Fibroblast of skin of left biceps (primary cell): ENCODE results near the gene SMPD4.
"Not testable (repeated sequence)": the region's sequence is repeated elsewhere in the genome, so short reads cannot be mapped to it uniquely, and the experiment has no call there.

Experiments
- DNase-seq, 2 experiments: peaks; one replicate each; pipeline ENCODE4 v3.0.0-alpha.2; 2013; ENCODE audit warnings: low read depth in 2 of 2

SMPD4 gene

GRCh38 chr2:130187859-130188792, 6.7 kb upstream of the SMPD4 start:
- DNase-seq: not testable (repeated sequence)

DNA sequence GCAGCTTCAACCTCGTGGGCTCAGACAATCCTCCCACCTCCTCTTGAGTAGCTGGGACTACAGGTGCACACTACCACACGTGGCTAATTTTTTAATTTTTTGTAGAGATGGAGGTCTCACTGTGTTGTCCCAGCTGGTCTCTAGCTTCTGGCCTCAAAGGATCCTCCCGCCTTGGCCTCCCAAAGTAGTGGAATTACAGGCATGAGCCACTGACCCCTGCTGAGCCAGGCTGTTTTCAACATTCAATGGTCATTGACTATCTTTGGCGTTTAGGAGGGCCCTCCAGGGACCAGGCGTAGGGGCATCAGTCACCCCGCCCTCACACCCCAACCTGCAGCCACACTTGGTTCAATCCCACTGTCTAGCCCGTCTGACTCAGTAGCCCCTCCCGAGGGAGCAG, 5.9 kb upstream of the SMPD4 start:
- no peak for DNase-seq

DNA sequence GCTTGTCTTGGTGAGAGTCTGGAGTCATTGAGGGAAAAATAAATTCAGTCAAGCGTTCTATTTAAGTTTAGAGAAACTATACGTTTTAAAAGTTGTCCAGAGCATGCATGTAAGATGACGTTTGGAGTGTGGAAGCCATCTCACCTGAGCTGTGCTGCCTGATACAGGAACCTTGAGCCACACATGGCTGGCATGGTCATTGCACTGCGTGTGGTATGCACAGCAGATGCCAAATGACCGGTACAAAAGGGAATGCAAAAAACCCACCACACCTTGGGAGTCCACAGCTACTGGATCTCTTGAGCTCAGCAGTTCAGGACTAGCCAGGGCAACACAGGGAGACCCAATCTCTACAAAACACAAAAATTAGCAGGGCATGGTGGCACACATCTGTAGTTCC, 5.0 kb upstream of the SMPD4 start:
- no peak for DNase-seq

- no peak for DNase-seq
These were observed 4.5 kb upstream of the SMPD4 start for GRCh38 chr2:130185896-130186295.

DNA sequence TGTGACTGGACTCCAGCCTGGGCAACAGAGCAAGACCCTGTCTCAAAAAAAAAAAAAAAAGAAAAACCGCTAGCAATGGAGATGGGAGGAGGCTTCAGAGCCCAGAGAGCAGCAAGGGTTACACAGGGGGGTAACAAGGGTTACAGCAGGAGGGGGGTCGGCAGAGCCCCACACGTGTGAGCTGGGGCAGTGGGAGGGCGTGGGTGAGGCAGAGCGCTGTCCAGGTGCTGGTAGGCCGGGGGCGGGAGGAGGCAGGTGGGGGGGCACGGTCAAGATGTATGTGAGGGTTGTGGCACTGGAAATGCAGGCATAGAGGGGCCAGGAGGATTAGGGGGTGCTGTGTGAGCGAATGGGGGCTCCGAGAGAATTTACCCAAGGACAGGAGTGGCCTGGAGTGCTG, 4.0 kb upstream of the SMPD4 start:
- no peak for DNase-seq

DNA sequence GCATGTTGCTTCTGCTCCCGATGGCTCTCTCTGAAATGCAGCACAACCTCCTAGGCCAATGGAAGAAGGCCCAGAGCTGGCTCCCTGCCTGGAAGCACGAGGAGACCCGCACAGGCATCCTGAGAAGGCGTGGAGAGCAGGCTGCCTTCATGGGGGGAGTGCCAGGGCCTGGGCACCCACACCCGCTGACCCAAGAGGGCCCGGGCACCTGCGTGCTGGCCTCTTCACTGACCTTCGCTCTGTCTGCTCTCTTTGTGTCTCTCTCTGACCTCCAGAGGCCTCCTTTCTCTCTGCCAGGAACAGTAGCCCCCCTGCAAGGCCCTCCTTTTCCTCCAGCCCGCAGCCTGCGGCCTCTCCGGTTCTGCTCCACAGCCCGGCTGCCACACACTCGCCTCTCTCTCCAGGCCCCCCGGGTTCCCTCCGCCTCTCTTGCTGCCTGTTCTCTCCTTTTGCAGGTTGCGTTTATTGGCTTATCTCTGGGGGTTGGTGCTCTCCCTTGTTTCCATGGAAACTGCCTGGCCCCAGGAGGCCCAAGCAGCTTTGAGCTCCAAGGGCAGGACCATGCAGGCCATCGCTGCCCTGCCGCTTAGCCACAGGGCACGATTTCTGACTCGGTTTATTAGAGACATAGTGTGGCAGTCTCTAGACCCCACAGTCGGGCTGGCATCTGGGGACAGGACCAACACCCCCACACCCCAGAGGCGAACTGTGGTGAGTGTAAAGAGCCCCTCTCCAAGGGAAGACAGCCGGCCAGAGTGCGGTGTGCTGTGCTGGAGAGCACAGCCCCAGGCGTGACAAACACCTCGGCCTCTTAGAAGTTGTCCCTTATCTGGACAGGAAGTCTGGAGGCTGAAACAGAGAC, 2.3 kb upstream of the SMPD4 start:
- DNase-seq: no peak

DNA sequence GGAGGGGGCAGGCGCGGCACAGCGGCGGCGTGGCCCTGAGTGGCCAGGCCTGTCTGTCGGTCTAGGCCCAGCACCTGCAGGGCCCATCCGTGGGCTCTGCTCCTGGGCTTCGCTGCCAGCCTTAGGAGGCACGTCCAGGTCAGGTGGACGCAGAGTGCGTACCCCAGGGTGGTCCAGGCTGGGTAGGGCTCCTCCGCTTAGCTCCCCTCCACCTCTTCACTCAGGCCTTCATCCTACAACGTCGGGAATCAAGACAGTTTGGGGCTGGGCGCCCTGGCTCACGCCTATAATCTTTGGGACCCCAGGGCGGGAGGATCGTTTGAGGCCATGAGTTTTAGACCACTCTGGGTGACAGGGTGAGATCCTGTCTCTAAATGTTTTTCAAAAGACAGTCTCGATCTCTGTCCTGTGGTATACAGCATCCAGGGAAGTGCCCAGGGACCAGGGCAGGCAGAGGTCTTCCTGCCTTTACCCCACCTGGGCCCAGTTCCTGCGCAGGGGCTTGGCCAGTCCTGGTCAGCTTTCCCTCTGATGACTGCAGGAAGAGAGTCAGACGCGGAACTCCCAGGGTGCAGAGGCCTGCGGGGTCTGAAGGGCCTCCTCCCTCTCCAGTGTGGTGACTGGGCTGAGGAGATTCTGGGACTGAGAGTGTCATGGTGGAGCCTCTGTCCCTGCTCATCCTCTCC, 1.6 kb upstream of the SMPD4 start:
- not testable (repeated sequence) for DNase-seq

DNA sequence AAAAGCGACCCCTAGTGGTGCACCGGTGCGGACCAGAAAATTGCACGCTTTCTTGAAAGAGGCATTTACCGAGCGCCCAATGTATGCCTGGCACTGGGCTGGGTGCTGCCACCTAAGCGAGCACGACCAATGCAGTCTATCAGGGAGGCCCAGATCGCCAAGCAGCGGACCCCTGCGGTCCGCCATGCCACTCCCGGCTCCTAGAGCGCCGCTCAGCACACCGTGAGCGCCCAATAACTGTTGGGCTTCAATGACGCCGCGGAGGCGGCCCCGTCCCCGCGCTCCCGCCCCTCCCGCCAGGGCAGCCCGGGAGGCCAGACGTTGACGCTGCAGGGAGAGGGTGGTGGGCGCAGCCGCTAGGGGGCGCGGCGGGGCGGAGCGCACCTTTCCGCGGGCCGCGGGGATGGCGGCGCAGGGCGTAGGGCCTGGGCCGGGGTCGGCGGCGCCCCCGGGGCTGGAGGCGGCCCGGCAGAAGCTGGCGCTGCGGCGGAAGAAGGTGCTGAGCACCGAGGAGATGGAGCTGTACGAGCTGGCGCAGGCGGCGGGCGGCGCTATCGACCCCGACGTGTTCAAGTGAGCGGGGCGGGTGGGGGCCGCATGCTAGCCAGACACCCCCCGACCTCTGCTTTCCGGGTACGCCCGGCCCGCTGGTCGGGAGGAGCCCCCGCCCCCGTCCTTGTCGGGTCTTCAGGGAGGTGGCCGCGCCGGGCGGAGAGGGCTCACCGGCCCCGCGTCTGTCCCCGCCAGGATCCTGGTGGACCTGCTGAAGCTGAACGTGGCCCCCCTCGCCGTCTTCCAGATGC, 679 bp upstream of the SMPD4 start, which contains the start of gene MZT2B:
Gene MZT2B (plus strand): TSS at position 383 of the 803 bp plus-strand sequence. CDS start 21 bp downstream, at position 404.
- DNase-seq: peak; percentile 54 to 71

DNA sequence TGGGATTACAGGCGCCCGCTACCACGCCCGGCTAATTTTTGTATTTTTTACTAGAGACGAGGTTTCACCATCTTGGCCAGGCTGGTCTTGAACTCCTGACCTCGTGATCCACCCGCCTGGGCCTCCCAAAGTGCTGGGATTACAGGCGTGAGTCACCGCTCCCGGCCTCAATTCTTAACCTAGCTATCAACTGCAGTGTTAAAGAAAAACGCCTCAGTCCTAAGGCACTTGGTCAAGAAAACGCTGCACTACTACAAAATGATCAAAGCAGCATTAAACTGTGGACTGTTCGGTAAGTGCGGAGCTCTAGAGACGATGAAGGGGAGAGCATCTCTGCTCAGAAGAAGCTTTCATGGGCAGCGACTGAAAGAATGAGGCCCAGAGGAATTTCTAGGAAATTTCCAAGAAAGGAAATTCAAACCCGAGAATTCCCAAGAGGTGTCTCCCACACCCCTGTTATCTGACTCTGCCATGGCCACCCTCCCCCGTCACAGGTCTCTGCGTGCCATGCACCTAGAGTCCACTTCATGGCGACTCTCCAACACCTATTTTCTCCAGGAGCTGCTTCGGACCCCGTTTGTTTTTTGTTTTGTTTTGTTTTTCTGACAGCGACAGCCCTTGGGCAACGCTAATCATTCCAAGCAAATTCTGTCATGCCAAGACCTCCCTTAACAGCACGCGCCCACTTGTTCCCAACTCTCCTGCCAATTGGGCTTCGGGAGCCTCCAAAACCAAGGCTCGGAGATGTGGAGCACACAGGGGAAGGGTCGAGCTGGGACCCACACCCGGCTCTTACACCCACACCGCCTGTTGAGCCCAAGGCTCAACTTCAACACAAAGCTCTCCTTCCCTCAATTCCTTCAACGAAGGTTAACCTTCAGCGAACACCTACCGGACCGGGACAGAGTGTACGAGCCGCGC, 738 bp downstream of the SMPD4 start:
- DNase-seq: not testable (repeated sequence)

DNA sequence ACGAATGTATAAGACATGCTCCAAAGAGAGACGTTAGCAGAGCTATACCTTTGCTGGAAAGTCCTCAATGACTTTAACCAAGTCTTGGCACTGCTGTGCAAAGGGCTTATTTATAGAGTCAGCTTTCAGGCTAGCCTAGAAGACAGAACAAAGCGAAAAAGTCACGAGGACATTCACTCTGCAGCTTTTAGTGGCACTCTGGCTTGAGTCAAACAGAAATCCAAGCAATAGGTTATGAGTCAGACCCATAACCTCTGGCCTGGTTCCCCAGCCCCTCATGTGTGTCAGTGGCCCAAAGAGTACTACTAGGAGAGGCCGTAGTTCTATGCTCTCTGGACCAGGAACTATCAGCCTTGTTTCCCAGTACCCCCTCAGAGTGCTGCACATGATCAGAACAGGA, 6.5 kb downstream of the SMPD4 start:
- DNase-seq: not testable (repeated sequence)

GRCh38 chr2:130169896-130170295, 11.5 kb downstream of the SMPD4 start:
- no peak for DNase-seq

- not testable (repeated sequence) for DNase-seq
These were observed 12.2 kb downstream of the SMPD4 start for GRCh38 chr2:130169163-130169562.

DNA sequence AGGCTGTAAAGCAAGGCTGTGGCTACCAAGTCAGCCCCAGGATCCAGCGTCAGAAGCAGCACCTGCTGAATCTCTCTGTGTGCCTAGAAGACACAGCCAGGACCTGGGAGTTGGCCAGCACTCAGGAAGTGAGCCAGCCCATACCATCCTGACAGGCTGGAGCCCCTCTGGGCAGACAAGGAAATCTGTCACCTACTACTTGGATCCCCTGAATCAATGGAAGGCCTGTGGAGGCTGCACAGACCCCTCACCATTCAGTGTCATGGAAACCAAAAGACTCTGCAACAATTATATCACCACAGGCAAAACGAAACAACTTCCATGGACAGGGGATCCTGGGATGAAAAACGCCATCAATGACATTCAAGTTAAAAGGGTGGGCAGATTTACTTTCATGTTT, 14.8 kb downstream of the SMPD4 start:
- DNase-seq: not testable (repeated sequence)

- no peak for DNase-seq
These were observed 15.9 kb downstream of the SMPD4 start for GRCh38 chr2:130165293-130166016.

DNA sequence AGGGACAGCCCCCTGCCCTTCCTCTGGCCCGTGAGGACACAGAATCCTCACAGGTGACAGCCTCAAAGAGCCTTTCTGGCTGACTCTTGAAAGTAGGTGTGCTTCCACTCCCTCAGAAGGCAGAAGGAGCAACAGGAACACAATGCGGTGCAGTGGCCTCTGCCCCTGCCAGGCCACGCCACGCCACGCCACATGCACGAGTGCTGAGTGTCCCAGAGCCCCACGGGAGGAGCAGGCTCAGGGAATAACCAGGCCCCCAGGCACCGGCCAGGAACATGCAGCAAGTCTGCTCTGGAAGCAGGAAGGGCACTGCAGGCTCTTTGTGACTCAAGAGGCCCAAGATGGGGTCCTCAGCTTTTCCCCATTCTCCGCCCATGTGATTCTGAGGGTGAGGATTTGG, 18.4 kb downstream of the SMPD4 start:
- DNase-seq: no peak

- DNase-seq: not testable (repeated sequence)
These were observed 18.9 kb downstream of the SMPD4 start for GRCh38 chr2:130162486-130162885.

GRCh38 chr2:130160838-130161705, 20.3 kb downstream of the SMPD4 start:
- not testable (repeated sequence) for DNase-seq

DNA sequence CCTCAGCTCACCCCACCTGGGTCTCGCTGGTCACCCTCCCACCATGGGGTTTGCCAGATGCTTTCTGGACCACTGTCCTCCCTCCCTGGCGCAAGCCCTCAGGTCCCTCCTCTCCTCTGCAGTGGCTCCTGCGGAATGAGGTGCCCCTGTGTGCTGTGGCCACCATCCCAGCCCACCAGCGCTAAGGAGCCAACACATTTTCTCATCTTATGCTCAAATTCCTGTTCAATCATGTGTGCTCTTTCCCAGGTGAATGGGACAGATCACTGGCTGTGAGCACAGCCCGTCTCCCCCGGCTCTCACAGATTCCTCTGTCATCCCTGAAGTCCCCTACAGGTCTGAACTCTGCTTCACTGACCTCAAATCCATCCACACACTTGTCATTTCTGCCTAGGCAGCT, 21.3 kb downstream of the SMPD4 start:
- no peak for DNase-seq
